ENCODE measurements around the gene FICD. TPM values are rescaled to one million over a fixed set of nuclear protein-coding genes. Genes with fewer than 3 reads are reported as not detected.

The FICD gene
- total and polyA plus RNA-seq, 2 of the 13 experiments (the other 11 are each of a cell fraction or from before 2014, with no cell fraction given) = 0.99 to 3.0 TPM

DNA sequence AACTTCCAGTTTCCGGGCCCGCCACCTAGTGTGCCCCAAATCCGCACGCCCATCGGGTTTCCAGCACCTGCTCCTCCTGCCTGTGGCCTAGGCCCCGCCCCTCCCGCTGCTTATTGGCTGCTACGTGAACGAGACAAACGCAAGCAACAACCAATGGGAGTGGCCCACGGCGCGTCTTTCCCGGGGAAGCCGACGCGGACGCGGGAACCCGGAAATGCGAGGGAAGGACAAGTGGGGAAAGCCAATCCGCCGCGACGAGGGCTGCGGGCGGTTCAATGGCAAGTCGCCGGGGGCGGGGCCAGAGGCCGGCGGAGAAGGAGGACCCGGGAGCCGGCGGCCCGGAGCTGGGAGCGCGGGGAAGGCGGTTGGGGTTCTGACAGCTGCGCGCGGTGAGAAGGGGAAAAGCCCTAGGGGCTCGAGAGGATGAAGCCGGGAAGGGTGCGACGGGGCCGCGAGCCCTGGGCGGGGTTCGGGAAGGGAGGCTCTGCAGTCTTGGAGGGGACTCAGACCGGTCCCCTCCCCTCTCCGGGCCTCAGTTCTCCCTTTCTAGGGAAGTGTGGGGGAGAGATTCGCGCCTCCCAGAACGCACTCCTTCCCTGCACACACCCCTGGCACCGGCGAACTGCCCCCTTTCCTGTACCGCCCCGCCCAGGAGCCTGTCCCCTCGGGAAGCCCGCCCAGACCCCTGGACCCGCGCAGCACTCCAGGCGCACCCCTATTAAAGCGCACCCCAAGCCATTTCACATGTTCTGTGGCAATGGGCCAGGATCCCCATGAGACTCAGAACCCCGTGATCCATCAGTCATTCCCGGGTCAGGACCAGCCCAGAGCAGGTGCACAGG is at the start of gene FICD (continued):
- TF ChIP-seq, protein P1, sequence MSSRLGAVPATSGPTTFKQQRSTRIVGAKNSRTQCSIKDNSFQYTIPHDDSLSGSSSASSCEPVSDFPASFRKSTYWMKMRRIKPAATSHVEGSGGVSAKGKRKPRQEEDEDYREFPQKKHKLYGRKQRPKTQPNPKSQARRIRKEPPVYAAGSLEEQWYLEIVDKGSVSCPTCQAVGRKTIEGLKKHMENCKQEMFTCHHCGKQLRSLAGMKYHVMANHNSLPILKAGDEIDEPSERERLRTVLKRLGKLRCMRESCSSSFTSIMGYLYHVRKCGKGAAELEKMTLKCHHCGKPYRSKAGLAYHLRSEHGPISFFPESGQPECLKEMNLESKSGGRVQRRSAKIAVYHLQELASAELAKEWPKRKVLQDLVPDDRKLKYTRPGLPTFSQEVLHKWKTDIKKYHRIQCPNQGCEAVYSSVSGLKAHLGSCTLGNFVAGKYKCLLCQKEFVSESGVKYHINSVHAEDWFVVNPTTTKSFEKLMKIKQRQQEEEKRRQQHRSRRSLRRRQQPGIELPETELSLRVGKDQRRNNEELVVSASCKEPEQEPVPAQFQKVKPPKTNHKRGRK (CRISPR knock-in tag; IDR thresholded peaks at IDR 0.05) = no peak
- TF ChIP-seq ZNF550 (CRISPR knock-in tag; IDR thresholded peaks at IDR 0.05; ENCODE audit: borderline replicate concordance) (no peak), ELF4 (CRISPR knock-in tag; IDR thresholded peaks at IDR 0.05; ENCODE audit: borderline replicate concordance) (peak; percentile 91), KLF9 (CRISPR knock-in tag; IDR thresholded peaks at IDR 0.05; ENCODE audit: low read depth) (no peak), ZNF335 (CRISPR knock-in tag; IDR thresholded peaks at IDR 0.05) (peak; percentile 69; the same call in 1 of the 2 replicates), ZBTB7B (CRISPR knock-in tag; IDR thresholded peaks at IDR 0.05) (no peak), ZBTB3 (CRISPR knock-in tag; IDR thresholded peaks at IDR 0.05; ENCODE audit: borderline replicate concordance, low read depth) (no peak), DNMT3B (CRISPR knock-in tag; conservative IDR thresholded peaks at IDR 0.05) (no peak)
- TF ChIP-seq, protein P2, sequence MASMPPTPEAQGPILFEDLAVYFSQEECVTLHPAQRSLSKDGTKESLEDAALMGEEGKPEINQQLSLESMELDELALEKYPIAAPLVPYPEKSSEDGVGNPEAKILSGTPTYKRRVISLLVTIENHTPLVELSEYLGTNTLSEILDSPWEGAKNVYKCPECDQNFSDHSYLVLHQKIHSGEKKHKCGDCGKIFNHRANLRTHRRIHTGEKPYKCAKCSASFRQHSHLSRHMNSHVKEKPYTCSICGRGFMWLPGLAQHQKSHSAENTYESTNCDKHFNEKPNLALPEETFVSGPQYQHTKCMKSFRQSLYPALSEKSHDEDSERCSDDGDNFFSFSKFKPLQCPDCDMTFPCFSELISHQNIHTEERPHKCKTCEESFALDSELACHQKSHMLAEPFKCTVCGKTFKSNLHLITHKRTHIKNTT (CRISPR knock-in tag; IDR thresholded peaks at IDR 0.05) = no peak
- TF ChIP-seq, protein P3, sequence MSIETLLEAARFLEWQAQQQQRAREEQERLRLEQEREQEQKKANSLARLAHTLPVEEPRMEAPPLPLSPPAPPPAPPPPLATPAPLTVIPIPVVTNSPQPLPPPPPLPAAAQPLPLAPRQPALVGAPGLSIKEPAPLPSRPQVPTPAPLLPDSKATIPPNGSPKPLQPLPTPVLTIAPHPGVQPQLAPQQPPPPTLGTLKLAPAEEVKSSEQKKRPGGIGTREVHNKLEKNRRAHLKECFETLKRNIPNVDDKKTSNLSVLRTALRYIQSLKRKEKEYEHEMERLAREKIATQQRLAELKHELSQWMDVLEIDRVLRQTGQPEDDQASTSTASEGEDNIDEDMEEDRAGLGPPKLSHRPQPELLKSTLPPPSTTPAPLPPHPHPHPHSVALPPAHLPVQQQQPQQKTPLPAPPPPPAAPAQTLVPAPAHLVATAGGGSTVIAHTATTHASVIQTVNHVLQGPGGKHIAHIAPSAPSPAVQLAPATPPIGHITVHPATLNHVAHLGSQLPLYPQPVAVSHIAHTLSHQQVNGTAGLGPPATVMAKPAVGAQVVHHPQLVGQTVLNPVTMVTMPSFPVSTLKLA (IDR thresholded peaks at IDR 0.05) = 0 out of 2 replicates have a peak, but pooled peaks have one; percentile 16
- TF ChIP-seq, protein P4, sequence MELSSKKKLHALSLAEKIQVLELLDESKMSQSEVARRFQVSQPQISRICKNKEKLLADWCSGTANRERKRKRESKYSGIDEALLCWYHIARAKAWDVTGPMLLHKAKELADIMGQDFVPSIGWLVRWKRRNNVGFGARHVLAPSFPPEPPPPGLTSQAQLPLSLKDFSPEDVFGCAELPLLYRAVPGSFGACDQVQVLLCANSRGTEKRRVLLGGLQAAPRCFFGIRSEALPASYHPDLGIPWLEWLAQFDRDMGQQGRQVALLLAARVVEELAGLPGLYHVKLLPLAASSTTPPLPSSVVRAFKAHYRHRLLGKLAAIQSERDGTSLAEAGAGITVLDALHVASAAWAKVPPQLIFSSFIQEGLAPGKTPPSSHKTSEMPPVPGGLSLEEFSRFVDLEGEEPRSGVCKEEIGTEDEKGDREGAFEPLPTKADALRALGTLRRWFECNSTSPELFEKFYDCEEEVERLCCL (CRISPR knock-in tag; IDR thresholded peaks at IDR 0.05; ENCODE audit: borderline replicate concordance) = no peak
- TF ChIP-seq, protein P5, sequence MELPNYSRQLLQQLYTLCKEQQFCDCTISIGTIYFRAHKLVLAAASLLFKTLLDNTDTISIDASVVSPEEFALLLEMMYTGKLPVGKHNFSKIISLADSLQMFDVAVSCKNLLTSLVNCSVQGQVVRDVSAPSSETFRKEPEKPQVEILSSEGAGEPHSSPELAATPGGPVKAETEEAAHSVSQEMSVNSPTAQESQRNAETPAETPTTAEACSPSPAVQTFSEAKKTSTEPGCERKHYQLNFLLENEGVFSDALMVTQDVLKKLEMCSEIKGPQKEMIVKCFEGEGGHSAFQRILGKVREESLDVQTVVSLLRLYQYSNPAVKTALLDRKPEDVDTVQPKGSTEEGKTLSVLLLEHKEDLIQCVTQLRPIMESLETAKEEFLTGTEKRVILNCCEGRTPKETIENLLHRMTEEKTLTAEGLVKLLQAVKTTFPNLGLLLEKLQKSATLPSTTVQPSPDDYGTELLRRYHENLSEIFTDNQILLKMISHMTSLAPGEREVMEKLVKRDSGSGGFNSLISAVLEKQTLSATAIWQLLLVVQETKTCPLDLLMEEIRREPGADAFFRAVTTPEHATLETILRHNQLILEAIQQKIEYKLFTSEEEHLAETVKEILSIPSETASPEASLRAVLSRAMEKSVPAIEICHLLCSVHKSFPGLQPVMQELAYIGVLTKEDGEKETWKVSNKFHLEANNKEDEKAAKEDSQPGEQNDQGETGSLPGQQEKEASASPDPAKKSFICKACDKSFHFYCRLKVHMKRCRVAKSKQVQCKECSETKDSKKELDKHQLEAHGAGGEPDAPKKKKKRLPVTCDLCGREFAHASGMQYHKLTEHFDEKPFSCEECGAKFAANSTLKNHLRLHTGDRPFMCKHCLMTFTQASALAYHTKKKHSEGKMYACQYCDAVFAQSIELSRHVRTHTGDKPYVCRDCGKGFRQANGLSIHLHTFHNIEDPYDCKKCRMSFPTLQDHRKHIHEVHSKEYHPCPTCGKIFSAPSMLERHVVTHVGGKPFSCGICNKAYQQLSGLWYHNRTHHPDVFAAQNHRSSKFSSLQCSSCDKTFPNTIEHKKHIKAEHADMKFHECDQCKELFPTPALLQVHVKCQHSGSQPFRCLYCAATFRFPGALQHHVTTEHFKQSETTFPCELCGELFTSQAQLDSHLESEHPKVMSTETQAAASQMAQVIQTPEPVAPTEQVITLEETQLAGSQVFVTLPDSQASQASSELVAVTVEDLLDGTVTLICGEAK (IDR thresholded peaks at IDR 0.05) = no peak
- TF ChIP-seq, protein P5 (CRISPR knock-in tag; IDR thresholded peaks at IDR 0.05) = no peak

Measured in HepG2 (cell line).